ENCODE results near the gene CDH18.

CDH18 gene

GRCh38 chr5:19728571-19728970 is 259.4 kb downstream of the CDH18 start:
- DNase-seq = no peak

GRCh38 chr5:19719109-19719508 is 268.9 kb downstream of the CDH18 start:
- DNase-seq = no peak

GRCh38 chr5:19713740-19714139 is 274.3 kb downstream of the CDH18 start:
- no peak for DNase-seq

- DNase-seq = no peak
Observed at GRCh38 chr5:19709403-19709802, 278.6 kb downstream of the CDH18 start.

- no peak for DNase-seq
Observed at GRCh38 chr5:19706776-19707175, 281.2 kb downstream of the CDH18 start.

- DNase-seq = no peak
Observed at GRCh38 chr5:19701731-19702130, 286.3 kb downstream of the CDH18 start.

GRCh38 chr5:19694949-19695611 is 292.9 kb downstream of the CDH18 start:
- DNase-seq = no peak

- DNase-seq = no peak
Observed at GRCh38 chr5:19690978-19691377, 297.0 kb downstream of the CDH18 start.

- DNase-seq = no peak
Observed at GRCh38 chr5:19685473-19685872, 302.5 kb downstream of the CDH18 start.

GRCh38 chr5:19676895-19677294 is 311.1 kb downstream of the CDH18 start:
- DNase-seq = no peak

GRCh38 chr5:19660679-19661078 is 327.3 kb downstream of the CDH18 start:
- DNase-seq = no peak

- no peak for DNase-seq
Observed at GRCh38 chr5:19655627-19656026, 332.4 kb downstream of the CDH18 start.

GRCh38 chr5:19638461-19638860 is 349.5 kb downstream of the CDH18 start:
- no peak for DNase-seq

- no peak for DNase-seq
Observed at GRCh38 chr5:19630876-19631275, 357.1 kb downstream of the CDH18 start.

GRCh38 chr5:19626211-19626610 is 361.8 kb downstream of the CDH18 start:
- no peak for DNase-seq

- DNase-seq = no peak
Observed at GRCh38 chr5:19625562-19625961, 362.4 kb downstream of the CDH18 start.

- DNase-seq = no peak
Observed at GRCh38 chr5:19619571-19619970, 368.4 kb downstream of the CDH18 start.

- DNase-seq = no peak
Observed at GRCh38 chr5:19616701-19617215, 371.2 kb downstream of the CDH18 start.

GRCh38 chr5:19615661-19616060 is 372.3 kb downstream of the CDH18 start:
- DNase-seq = no peak

- DNase-seq = no peak
Observed at GRCh38 chr5:19615071-19615470, 372.9 kb downstream of the CDH18 start.

GRCh38 chr5:19608444-19609002 is 379.5 kb downstream of the CDH18 start:
- DNase-seq = no peak

GRCh38 chr5:19605846-19606407 is 382.1 kb downstream of the CDH18 start:
- no peak for DNase-seq

- DNase-seq = no peak
Observed at GRCh38 chr5:19584131-19584530, 403.9 kb downstream of the CDH18 start.

- DNase-seq = no peak
Observed at GRCh38 chr5:19577882-19578281, 410.1 kb downstream of the CDH18 start.

- no peak for DNase-seq
Observed at GRCh38 chr5:19568004-19568403, 420.0 kb downstream of the CDH18 start.

All from KG1 (cell line).